Measurements from ENCODE around the gene TAB2.

The TAB2 gene

GRCh38 chr6:149397384-149397783 lies 79.9 kb downstream of the TAB2 start:
- in situ Hi-C loops (cut with HindIII; ENCODE audit: low sequenced_read_pairs), result no loop called here

GRCh38 chr6:149400050-149400449 lies 82.5 kb downstream of the TAB2 start, which contains the start of gene SUMO4:
Gene SUMO4 (plus strand): TSS chr6:149400262. CDS start chr6:149400392, 130 bp downstream.
- in situ Hi-C loops (cut with HindIII; ENCODE audit: low sequenced_read_pairs), result loop anchor here (25.0 kb wide), 1 partner anchor 313 kb away; no protein-coding TSS in a partner anchor

GRCh38 chr6:149403534-149403933 lies 86.0 kb downstream of the TAB2 start:
- in situ Hi-C loops (cut with HindIII; ENCODE audit: low sequenced_read_pairs), result loop anchor here (25.0 kb wide), 1 partner anchor 316 kb away; no protein-coding TSS in a partner anchor

GRCh38 chr6:149405823-149406765 lies 88.6 kb downstream of the TAB2 start:
- in situ Hi-C loops (cut with HindIII; ENCODE audit: low sequenced_read_pairs), result loop anchor here (25.0 kb wide), 1 partner anchor 319 kb away; no protein-coding TSS in a partner anchor

GRCh38 chr6:149409617-149410016 lies 92.1 kb downstream of the TAB2 start:
- in situ Hi-C loops (cut with HindIII; ENCODE audit: low sequenced_read_pairs), result loop anchor here (25.0 kb wide), 1 partner anchor 322 kb away; no protein-coding TSS in a partner anchor

GRCh38 chr6:149410557-149410956 lies 93.0 kb downstream of the TAB2 start:
- in situ Hi-C loops (cut with HindIII; ENCODE audit: low sequenced_read_pairs), result loop anchor here (25.0 kb wide), 1 partner anchor 323 kb away; no protein-coding TSS in a partner anchor

- in situ Hi-C loops (cut with HindIII; ENCODE audit: low sequenced_read_pairs), result loop anchor here (25.0 kb wide), 1 partner anchor 327 kb away; no protein-coding TSS in a partner anchor
These were observed 96.5 kb downstream of the TAB2 start for GRCh38 chr6:149414009-149414408.

GRCh38 chr6:149414821-149415220 lies 97.3 kb downstream of the TAB2 start:
- in situ Hi-C loops (cut with HindIII; ENCODE audit: low sequenced_read_pairs), result loop anchor here (25.0 kb wide), 1 partner anchor 328 kb away; no protein-coding TSS in a partner anchor

GRCh38 chr6:149419696-149420404 lies 102.3 kb downstream of the TAB2 start:
- in situ Hi-C loops (cut with HindIII; ENCODE audit: low sequenced_read_pairs), result loop anchor here (25.0 kb wide), 1 partner anchor 333 kb away; no protein-coding TSS in a partner anchor

- in situ Hi-C loops (cut with HindIII; ENCODE audit: low sequenced_read_pairs), result loop anchor here (25.0 kb wide), 1 partner anchor 334 kb away; no protein-coding TSS in a partner anchor
These were observed 103.6 kb downstream of the TAB2 start for GRCh38 chr6:149421132-149421531.

GRCh38 chr6:149422581-149422980 lies 105.1 kb downstream of the TAB2 start:
- in situ Hi-C loops (cut with HindIII; ENCODE audit: low sequenced_read_pairs), result loop anchor here (25.0 kb wide), 1 partner anchor 335 kb away; no protein-coding TSS in a partner anchor

GRCh38 chr6:149423964-149424440 lies 106.5 kb downstream of the TAB2 start:
- in situ Hi-C loops (cut with HindIII; ENCODE audit: low sequenced_read_pairs), result loop anchor here (25.0 kb wide), 1 partner anchor 337 kb away; no protein-coding TSS in a partner anchor

- in situ Hi-C loops (cut with HindIII; ENCODE audit: low sequenced_read_pairs), result no loop called here
These were observed 107.7 kb downstream of the TAB2 start for GRCh38 chr6:149425224-149425623.

GRCh38 chr6:149425754-149426153 lies 108.2 kb downstream of the TAB2 start:
- in situ Hi-C loops (cut with HindIII; ENCODE audit: low sequenced_read_pairs), result no loop called here

- in situ Hi-C loops (cut with HindIII; ENCODE audit: low sequenced_read_pairs), result no loop called here
These were observed 111.1 kb downstream of the TAB2 start for GRCh38 chr6:149428606-149429005.

- in situ Hi-C loops (cut with HindIII; ENCODE audit: low sequenced_read_pairs), result no loop called here
These were observed 112.2 kb downstream of the TAB2 start for GRCh38 chr6:149429427-149430360.

- in situ Hi-C loops (cut with HindIII; ENCODE audit: low sequenced_read_pairs), result no loop called here
These were observed 114.6 kb downstream of the TAB2 start for GRCh38 chr6:149431905-149432775.

GRCh38 chr6:149433405-149433804 lies 115.9 kb downstream of the TAB2 start:
- in situ Hi-C loops (cut with HindIII; ENCODE audit: low sequenced_read_pairs), result no loop called here

GRCh38 chr6:149433881-149434280 lies 116.4 kb downstream of the TAB2 start:
- in situ Hi-C loops (cut with HindIII; ENCODE audit: low sequenced_read_pairs), result no loop called here
